Thyroid gland (tissue), 4 donors: ENCODE results near the gene BNIPL. TPM values are rescaled to one million over a fixed set of nuclear protein-coding genes. Genes with fewer than 3 reads are reported as not detected.

Experiments used
- DNase-seq, 2 donors: peaks; one replicate each; pipeline ENCODE4 v3.0.0-alpha.2; 2019
- H3K27ac ChIP-seq, 3 donors: fragments of 200-600 bp; sonication (generic); 1 replicate in 2 of 3; 2 replicates in 1 of 3; pipeline ENCODE4 v1.5.1; 2016 to 2019; ENCODE audit warnings: mild to moderate bottlenecking in 1 of 3, moderate library complexity in 1 of 3
- H3K27me3 ChIP-seq: fragments of 200-600 bp; sonication (generic); one replicate; pipeline ENCODE4 v1.5.1; 2019
- H3K36me3 ChIP-seq, 2 donors: fragments of 200-600 bp; sonication (generic); one replicate each; pipeline ENCODE4 v1.5.1; 2016 to 2019
- H3K4me1 ChIP-seq, 2 donors: fragments of 200-600 bp; sonication (generic); one replicate each; pipeline ENCODE4 v1.5.1; 2017 to 2019
- H3K4me3 ChIP-seq, 3 donors: fragments of 200-600 bp; sonication (generic); replicated peaks in 1 of 3; 1 replicate in 2 of 3; 2 replicates in 1 of 3; pipeline ENCODE4 v1.5.1; 2016; ENCODE audit warnings: mild to moderate bottlenecking in 1 of 3
- H3K9me3 ChIP-seq: fragments of 200-600 bp; sonication (generic); one replicate; pipeline ENCODE4 v1.5.1; 2017
- CTCF ChIP-seq, 6 experiments: fragments of 200-600 bp in 3 of 6; fragments of 450-650 bp in 3 of 6; sonication (generic) in 3 of 6; IDR thresholded peaks; one replicate each; pipeline ENCODE4 v1.5.1; 2016 to 2019; ENCODE audit warnings: antibody characterized with exemption in 6 of 6, mild to moderate bottlenecking in 2 of 6, inconsistent platforms in 1 of 6, moderate library complexity in 1 of 6
- POLR2A ChIP-seq, 2 donors: fragments of 450-650 bp; IDR thresholded peaks; one replicate each; pipeline ENCODE4 v1.6.1; 2017; ENCODE audit warnings: antibody characterized with exemption in 2 of 2, mild to moderate bottlenecking in 2 of 2, moderate library complexity in 1 of 2
- WGBS, 2 donors: methylation state at CpG; one replicate each; pipeline ENCODE4 v1.1.5; 2017; 5-methylcytosine and 5-hydroxymethylcytosine counted together
- intact Hi-C: fragments of 100-400 bp; cut with DNase I; formaldehyde crosslinking; loops from one replicate; pipeline ENCODE4 v1.15.1; 2023
- total RNA-seq, 4 donors: library from RNA; depleted of rRNA; stranded (reverse); fragments of >200 nt; gene quantifications; one replicate each; pipeline ENCODE4 v1.2.3, GENCODE V29; 2016

Gene BNIPL
- total RNA-seq, 4 donors from 2014 or later = 4.0 to 16.8 (median 5.0) TPM

GRCh38 chr1:151058692-151059091, 22.3 kb downstream of the BNIPL start:
- TF ChIP-seq CTCF (IDR thresholded peaks at IDR 0.05) (no peak), POLR2A (IDR thresholded peaks at IDR 0.05) (no peak)
- 2% methylated on average over 10 of the region's 10 CpGs for whole genome bisulfite sequencing, 2 donors
- intact Hi-C loops = loop anchor here (5.0 kb wide), 1 partner anchor 51 kb away; the partner anchor contains the start of genes MINDY1 and PRUNE1
- H3K36me3 ChIP-seq = peaks cover 19 to 22% of the 10 kb centered on the region in 2 donors
- DNase-seq = peak; percentile 83
- H3K27me3 ChIP-seq = no peaks in the 10 kb centered on the region
- H3K4me3 ChIP-seq = peak overlapping the region; percentile 84 to 97 (median 96)
- no peaks in the 10 kb centered on the region for H3K9me3 ChIP-seq
- peaks cover 33 to 35% of the 10 kb centered on the region in 2 donors for H3K4me1 ChIP-seq
- H3K27ac ChIP-seq = peak overlapping the region; percentile 82 to 98 (median 91)

- H3K4me1 ChIP-seq = peaks cover 33 to 35% of the 10 kb centered on the region in 2 donors
These were observed 23.0 kb downstream of the BNIPL start, which contains the start of gene CDC42SE1 for GRCh38 chr1:151059109-151060006. TSS of gene CDC42SE1 (minus strand) at chr1:151059622. CDS start at chr1:151055730, 3,892 bp downstream.

GRCh38 chr1:151060007-151060656, 23.7 kb downstream of the BNIPL start, which contains the start of gene MLLT11:
TSS of gene MLLT11 (plus strand) at chr1:151060397. CDS start at chr1:151067225, 6,828 bp downstream.
- Histone ChIP-seq H3K4me3 (peak within 1 kb of the TSS; percentile 84 to 97 (median 96)), H3K36me3 (peaks cover 5 to 8% of the 10 kb centered on the region in 2 donors), H3K27me3 (no peaks in the 10 kb centered on the region), H3K4me1 (peaks cover 32 to 33% of the 10 kb centered on the region in 2 donors), H3K27ac (peak within 1 kb of the TSS; percentile 82 to 98 (median 91)), H3K9me3 (no peaks in the 10 kb centered on the region)
- 2 to 7% methylated on average over 15 of the region's 15 CpGs for WGBS, 2 donors
- no peak for TF ChIP-seq POLR2A (IDR thresholded peaks at IDR 0.05)
- TF ChIP-seq CTCF (IDR thresholded peaks at IDR 0.05) = no peak
- intact Hi-C loops = no loop called here
- peak; percentile 29 to 35 for DNase-seq

More at GRCh38 chr1:151059109-151060006, 23.0 kb downstream of the BNIPL start, which contains the start of gene CDC42SE1:
- DNase-seq = peak; percentile 71 to 78
- Histone ChIP-seq H3K4me3 (peak within 1 kb of the TSS; percentile 84 to 97 (median 96)), H3K9me3 (no peaks in the 10 kb centered on the region), H3K27me3 (no peaks in the 10 kb centered on the region), H3K36me3 (peaks cover 12 to 15% of the 10 kb centered on the region in 2 donors), H3K27ac (peak within 1 kb of the TSS; percentile 82 to 98 (median 91))
- intact Hi-C loops = loop anchor here (5.0 kb wide), 1 partner anchor 52 kb away; the partner anchor contains the start of genes MINDY1 and PRUNE1
- TF ChIP-seq POLR2A (IDR thresholded peaks at IDR 0.05) (peak in 1 of 2 donors; percentile 88), CTCF (IDR thresholded peaks at IDR 0.05) (peak; percentile 68 to 93 (median 90))
- WGBS, 2 donors = 2% methylated on average over 18 to 21 of the region's 58 CpGs

- Histone ChIP-seq H3K27ac (no peak overlapping the region), H3K4me3 (peak overlapping the region in 1 of 3 donors; percentile 96), H3K36me3 (peaks cover 0 to under 1% of the 10 kb centered on the region in 2 donors), H3K9me3 (no peaks in the 10 kb centered on the region), H3K4me1 (peaks cover 25 to 26% of the 10 kb centered on the region in 2 donors), H3K27me3 (no peaks in the 10 kb centered on the region)
- no peak for DNase-seq
- intact Hi-C loops = no loop called here
- TF ChIP-seq CTCF (IDR thresholded peaks at IDR 0.05) (no peak), POLR2A (IDR thresholded peaks at IDR 0.05) (no peak)
- WGBS, 2 donors = 70 to 72% methylated on average over 4 of the region's 4 CpGs
These were observed 24.5 kb downstream of the BNIPL start for GRCh38 chr1:151060657-151061421.
